ENCODE measurements around the gene P3R3URF. TPM values are rescaled to one million over a fixed set of nuclear protein-coding genes. Genes with fewer than 3 reads are reported as not detected.

P3R3URF gene
- total and polyA plus RNA-seq, 9 of the 15 experiments (the other 6 are each of a cell fraction or from before 2014, with no cell fraction given), result not detected

GRCh38 chr1:46131712-46132528, 44.4 kb downstream of the P3R3URF start:
- intact Hi-C loops (cut with micrococcal nuclease) (loop anchor here (2.0 kb wide), 2 partner anchors 47 to 95 kb away; no protein-coding TSS in a partner anchor), in situ Hi-C loops (cut with MboI) (no loop called here)
- peak overlapping the region; percentile 93 for H3K4me2 ChIP-seq (ENCODE audit: insufficient read depth, low read length)
- peak; percentile 48 for ATAC-seq
- peak overlapping the region; percentile 80 to 96 for H3K9ac ChIP-seq (ENCODE audit: insufficient read depth in 1 of 2, low read depth in 2 of 2, low read length in 2 of 2)
- no peaks in the 10 kb centered on the region for H4K20me1 ChIP-seq (replicated peaks; ENCODE audit: control insufficient read depth, insufficient read depth, low read length)
- H3K27me3 ChIP-seq (ENCODE audit: control insufficient read depth in 2 of 2, insufficient read depth in 2 of 2, low read length in 2 of 2), result no peaks in the 10 kb centered on the region
- H3K4me1 ChIP-seq (replicated peaks in 1 of 2; ENCODE audit: control insufficient read depth in 2 of 2, insufficient read depth in 2 of 2, low read length in 2 of 2), result peaks cover 13 to 21% of the 10 kb centered on the region in 2 experiments; a peak in 4 of 5 replicates
- no peak for FAIRE-seq
- H3K4me3 ChIP-seq, result peak overlapping the region; percentile 61
- under 1% methylated on average over 38 of the region's 38 CpGs for WGBS (ENCODE audit: insufficient coverage, low coverage, missing lambda C conversion rate)
- no peaks in the 10 kb centered on the region; the same call in 1 of the 2 replicates for H3K9me3 ChIP-seq (replicated peaks; ENCODE audit: control insufficient read depth, insufficient read depth, low read depth, low read length)
- DNase-seq (ENCODE audit: extremely low read depth in 1 of 4, low spot score in 3 of 4), result peak; percentile 27 to 61 (median 36)
- H3K36me3 ChIP-seq (ENCODE audit: control insufficient read depth, insufficient read depth, low read length), result no peaks in the 10 kb centered on the region; the same call in 2 of the 3 replicates
- CTCF ChIA-PET (ENCODE audit: low intra/inter-chr PET ratio), result no interaction called here
- H3K9me1 ChIP-seq (ENCODE audit: control insufficient read depth, insufficient read depth, low read length), result no peaks in the 10 kb centered on the region
- POLR2A ChIA-PET, result interaction anchor here (0.5 to 4.6 kb wide), 46 partner anchors 10 to 1206 kb away, joined by 3 to 53 read pairs (median 4); no protein-coding TSS in a partner anchor
- peaks cover 19% of the 10 kb centered on the region; the same call in 2 of the 3 replicates for H3K79me2 ChIP-seq (ENCODE audit: control insufficient read depth, insufficient read depth, low read length)
- peak overlapping the region; percentile 95 for H3K27ac ChIP-seq (ENCODE audit: extremely low read depth, low read depth, low read length)
- TSS peak; percentile 68 for BruUV-seq (replicated peaks)
- peak overlapping the region; percentile 99 for H2AFZ ChIP-seq (ENCODE audit: low read depth, low read length)
- no peak for TF ChIP-seq ZKSCAN8 (CRISPR knock-in tag; IDR thresholded peaks at IDR 0.05)
- no peak for TF ChIP-seq FOXJ3 (CRISPR knock-in tag; IDR thresholded peaks at IDR 0.05)
- no peak for TF ChIP-seq ZNF124 (CRISPR knock-in tag; IDR thresholded peaks at IDR 0.05)
- TF ChIP-seq ESRRA (IDR thresholded peaks at IDR 0.05; ENCODE audit: borderline replicate concordance, low read depth), result no peak
- TF ChIP-seq, protein P1, sequence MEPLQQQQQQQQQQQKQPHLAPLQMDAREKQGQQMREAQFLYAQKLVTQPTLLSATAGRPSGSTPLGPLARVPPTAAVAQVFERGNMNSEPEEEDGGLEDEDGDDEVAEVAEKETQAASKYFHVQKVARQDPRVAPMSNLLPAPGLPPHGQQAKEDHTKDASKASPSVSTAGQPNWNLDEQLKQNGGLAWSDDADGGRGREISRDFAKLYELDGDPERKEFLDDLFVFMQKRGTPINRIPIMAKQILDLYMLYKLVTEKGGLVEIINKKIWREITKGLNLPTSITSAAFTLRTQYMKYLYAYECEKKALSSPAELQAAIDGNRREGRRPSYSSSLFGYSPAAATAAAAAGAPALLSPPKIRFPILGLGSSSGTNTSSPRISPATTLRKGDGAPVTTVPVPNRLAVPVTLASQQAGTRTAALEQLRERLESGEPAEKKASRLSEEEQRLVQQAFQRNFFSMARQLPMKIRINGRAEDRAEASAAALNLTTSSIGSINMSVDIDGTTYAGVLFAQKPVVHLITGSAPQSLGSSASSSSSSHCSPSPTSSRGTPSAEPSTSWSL (CRISPR knock-in tag; IDR thresholded peaks at IDR 0.05; ENCODE audit: borderline replicate concordance), result peak; percentile 50; the same call in 1 of the 2 replicates
- TF ChIP-seq ZNF586 (CRISPR knock-in tag; conservative IDR thresholded peaks at IDR 0.05), result no peak
- no peak for TF ChIP-seq ZBTB5 (IDR thresholded peaks at IDR 0.05)
- no peak for TF ChIP-seq CHD2 (IDR thresholded peaks at IDR 0.05; ENCODE audit: low read depth, low read length)
- no peak for TF ChIP-seq HOXB6 (CRISPR knock-in tag; IDR thresholded peaks at IDR 0.05; ENCODE audit: borderline replicate concordance)
- TF ChIP-seq SETDB1 (IDR thresholded peaks at IDR 0.05; ENCODE audit: low read length), result no peak
- no peak for TF ChIP-seq NUFIP1 (IDR thresholded peaks at IDR 0.05; ENCODE audit: partially characterized antibody)
- no peak for TF ChIP-seq ZSCAN32 (CRISPR knock-in tag; IDR thresholded peaks at IDR 0.05)
- TF ChIP-seq EP400 (IDR thresholded peaks at IDR 0.05), result no peak
- TF ChIP-seq CBX5 (IDR thresholded peaks at IDR 0.05; ENCODE audit: borderline replicate concordance, low read depth), result no peak
- TF ChIP-seq, protein P2, sequence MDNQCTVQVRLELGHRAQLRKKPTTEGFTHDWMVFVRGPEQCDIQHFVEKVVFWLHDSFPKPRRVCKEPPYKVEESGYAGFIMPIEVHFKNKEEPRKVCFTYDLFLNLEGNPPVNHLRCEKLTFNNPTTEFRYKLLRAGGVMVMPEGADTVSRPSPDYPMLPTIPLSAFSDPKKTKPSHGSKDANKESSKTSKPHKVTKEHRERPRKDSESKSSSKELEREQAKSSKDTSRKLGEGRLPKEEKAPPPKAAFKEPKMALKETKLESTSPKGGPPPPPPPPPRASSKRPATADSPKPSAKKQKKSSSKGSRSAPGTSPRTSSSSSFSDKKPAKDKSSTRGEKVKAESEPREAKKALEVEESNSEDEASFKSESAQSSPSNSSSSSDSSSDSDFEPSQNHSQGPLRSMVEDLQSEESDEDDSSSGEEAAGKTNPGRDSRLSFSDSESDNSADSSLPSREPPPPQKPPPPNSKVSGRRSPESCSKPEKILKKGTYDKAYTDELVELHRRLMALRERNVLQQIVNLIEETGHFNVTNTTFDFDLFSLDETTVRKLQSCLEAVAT (IDR thresholded peaks at IDR 0.05), result peak in 1 of 2 experiments; percentile 32; a peak in 1 of 4 replicates
- no peak for TF ChIP-seq PHF21A (IDR thresholded peaks at IDR 0.05; ENCODE audit: borderline replicate concordance, low read depth)
- TF ChIP-seq HDAC1 (IDR thresholded peaks at IDR 0.05), result no peak
- TF ChIP-seq CBFA2T2 (conservative IDR thresholded peaks at IDR 0.05), result no peak
- TF ChIP-seq PML (IDR thresholded peaks at IDR 0.05; ENCODE audit: low read length), result no peak
